Testis (tissue), 2 donors: ENCODE measurements around the gene CD177.

Experiments
- CTCF ChIP-seq, 3 experiments: fragments of 450-650 bp in 2 of 3; fragments of 200-600 bp in 1 of 3; sonication (generic) in 1 of 3; IDR thresholded peaks; one replicate each; pipeline ENCODE4 v1.5.1; 2016 to 2019; ENCODE audit warnings: antibody characterized with exemption in 3 of 3, mild to moderate bottlenecking in 2 of 3, moderate library complexity in 1 of 3
- POLR2A ChIP-seq: fragments of 450-650 bp; IDR thresholded peaks from one replicate; pipeline ENCODE4 v1.6.1; 2017; ENCODE audit warnings: antibody characterized with exemption, mild to moderate bottlenecking, moderate library complexity

GRCh38 chr19:43408043-43408442 is 54.6 kb downstream of the CD177 start:
- no peak for TF ChIP-seq CTCF (IDR thresholded peaks at IDR 0.05)
- TF ChIP-seq POLR2A: no peak
